ENCODE results near the gene ITSN1. TPM values are rescaled to one million over a fixed set of nuclear protein-coding genes. Genes with fewer than 3 reads are reported as not detected.
A peak's percentile ranks its signal among the peaks of the same experiment; 100 is the strongest.

Gene ITSN1
- total RNA-seq, 2 experiments from 2014 or later = 2.2 to 2.6 TPM

- H3K27ac Mint-ChIP-seq = no peak overlapping the region
- no peaks in the 10 kb centered on the region for H3K4me1 Mint-ChIP-seq (ENCODE audit: low read depth)
- DNase-seq = no peak
- intact Hi-C loops (cut with micrococcal nuclease) = no loop called here
- no peak overlapping the region for H3K4me3 Mint-ChIP-seq
- no peaks in the 10 kb centered on the region for H3K36me3 Mint-ChIP-seq (ENCODE audit: low read depth)
- H3K27me3 Mint-ChIP-seq (ENCODE audit: low read depth) = peaks cover 2% of the 10 kb centered on the region
- CTCF ChIA-PET = no interaction called here
- H3K9me3 Mint-ChIP-seq = no peaks in the 10 kb centered on the region
These were observed 46.1 kb downstream of the ITSN1 start for GRCh38 chr21:33688353-33688752.

- no peaks in the 10 kb centered on the region for H3K27me3 Mint-ChIP-seq (ENCODE audit: low read depth)
- H3K9me3 Mint-ChIP-seq = no peaks in the 10 kb centered on the region
- CTCF ChIA-PET = no interaction called here
- H3K4me1 Mint-ChIP-seq (ENCODE audit: low read depth) = no peaks in the 10 kb centered on the region
- H3K4me3 Mint-ChIP-seq = no peak overlapping the region
- intact Hi-C loops (cut with micrococcal nuclease) = no loop called here
- no peak overlapping the region for H3K27ac Mint-ChIP-seq
- no peak for DNase-seq
- no peaks in the 10 kb centered on the region for H3K36me3 Mint-ChIP-seq (ENCODE audit: low read depth)
These were observed 48.6 kb downstream of the ITSN1 start for GRCh38 chr21:33690874-33691273.

- H3K4me3 Mint-ChIP-seq = no peak overlapping the region
- no peaks in the 10 kb centered on the region for H3K36me3 Mint-ChIP-seq (ENCODE audit: low read depth)
- intact Hi-C loops (cut with micrococcal nuclease) = no loop called here
- CTCF ChIA-PET = no interaction called here
- no peaks in the 10 kb centered on the region for H3K9me3 Mint-ChIP-seq
- no peaks in the 10 kb centered on the region for H3K4me1 Mint-ChIP-seq (ENCODE audit: low read depth)
- no peaks in the 10 kb centered on the region for H3K27me3 Mint-ChIP-seq (ENCODE audit: low read depth)
- DNase-seq = no peak
- H3K27ac Mint-ChIP-seq = no peak overlapping the region
These were observed 49.8 kb downstream of the ITSN1 start for GRCh38 chr21:33691945-33692603.

- CTCF ChIA-PET = interaction anchor here (0.6 kb wide), 1 partner anchor 244 kb away, joined by 3 read pairs; no protein-coding TSS in a partner anchor
- Mint-ChIP-seq H3K27me3 (ENCODE audit: low read depth) (no peaks in the 10 kb centered on the region), H3K4me1 (ENCODE audit: low read depth) (no peaks in the 10 kb centered on the region), H3K9me3 (no peaks in the 10 kb centered on the region), H3K36me3 (ENCODE audit: low read depth) (no peaks in the 10 kb centered on the region), H3K27ac (no peak overlapping the region), H3K4me3 (no peak overlapping the region)
- intact Hi-C loops (cut with micrococcal nuclease) = no loop called here
- DNase-seq = no peak
These were observed 53.5 kb downstream of the ITSN1 start for GRCh38 chr21:33695813-33696212.

- Mint-ChIP-seq H3K27me3 (ENCODE audit: low read depth) (no peaks in the 10 kb centered on the region), H3K4me1 (ENCODE audit: low read depth) (no peaks in the 10 kb centered on the region), H3K4me3 (no peak overlapping the region), H3K36me3 (ENCODE audit: low read depth) (no peaks in the 10 kb centered on the region), H3K27ac (no peak overlapping the region), H3K9me3 (no peaks in the 10 kb centered on the region)
- intact Hi-C loops (cut with micrococcal nuclease) = no loop called here
- CTCF ChIA-PET = interaction anchor here (0.6 kb wide), 1 partner anchor 244 kb away, joined by 3 read pairs; no protein-coding TSS in a partner anchor
- DNase-seq = no peak
These were observed 54.2 kb downstream of the ITSN1 start for GRCh38 chr21:33696465-33696864.

GRCh38 chr21:33698087-33698860, 56.0 kb downstream of the ITSN1 start:
- Mint-ChIP-seq H3K27me3 (ENCODE audit: low read depth) (no peaks in the 10 kb centered on the region), H3K36me3 (ENCODE audit: low read depth) (no peaks in the 10 kb centered on the region), H3K9me3 (no peaks in the 10 kb centered on the region), H3K27ac (no peak overlapping the region), H3K4me1 (ENCODE audit: low read depth) (no peaks in the 10 kb centered on the region), H3K4me3 (no peak overlapping the region)
- DNase-seq = no peak
- CTCF ChIA-PET = interaction anchor here (0.7 kb wide), 1 partner anchor 431 kb away, joined by 3 read pairs; no protein-coding TSS in a partner anchor
- intact Hi-C loops (cut with micrococcal nuclease) = no loop called here

- no peak overlapping the region for H3K27ac Mint-ChIP-seq
- intact Hi-C loops (cut with micrococcal nuclease) = no loop called here
- H3K9me3 Mint-ChIP-seq = no peaks in the 10 kb centered on the region
- no peak overlapping the region for H3K4me3 Mint-ChIP-seq
- H3K36me3 Mint-ChIP-seq (ENCODE audit: low read depth) = no peaks in the 10 kb centered on the region
- H3K27me3 Mint-ChIP-seq (ENCODE audit: low read depth) = no peaks in the 10 kb centered on the region
- H3K4me1 Mint-ChIP-seq (ENCODE audit: low read depth) = no peaks in the 10 kb centered on the region
- CTCF ChIA-PET = no interaction called here
- DNase-seq = no peak
These were observed 57.0 kb downstream of the ITSN1 start for GRCh38 chr21:33699277-33699676.

- CTCF ChIA-PET = no interaction called here
- Mint-ChIP-seq H3K4me1 (ENCODE audit: low read depth) (no peaks in the 10 kb centered on the region), H3K4me3 (no peak overlapping the region), H3K36me3 (ENCODE audit: low read depth) (no peaks in the 10 kb centered on the region), H3K27ac (no peak overlapping the region), H3K27me3 (ENCODE audit: low read depth) (no peaks in the 10 kb centered on the region), H3K9me3 (no peaks in the 10 kb centered on the region)
- DNase-seq = no peak
- intact Hi-C loops (cut with micrococcal nuclease) = no loop called here
These were observed 58.2 kb downstream of the ITSN1 start for GRCh38 chr21:33700491-33700890.

GRCh38 chr21:33703750-33704606, 61.7 kb downstream of the ITSN1 start:
- no peak for DNase-seq
- CTCF ChIA-PET = no interaction called here
- peaks cover 2% of the 10 kb centered on the region for H3K9me3 Mint-ChIP-seq
- H3K4me1 Mint-ChIP-seq (ENCODE audit: low read depth) = no peaks in the 10 kb centered on the region
- H3K4me3 Mint-ChIP-seq = peak overlapping the region; percentile 2
- intact Hi-C loops (cut with micrococcal nuclease) = no loop called here
- no peak overlapping the region for H3K27ac Mint-ChIP-seq
- no peaks in the 10 kb centered on the region for H3K27me3 Mint-ChIP-seq (ENCODE audit: low read depth)
- peaks cover 1% of the 10 kb centered on the region for H3K36me3 Mint-ChIP-seq (ENCODE audit: low read depth)

GRCh38 chr21:33707846-33708245, 65.5 kb downstream of the ITSN1 start:
- peaks cover 1% of the 10 kb centered on the region for H3K36me3 Mint-ChIP-seq (ENCODE audit: low read depth)
- DNase-seq = no peak
- no peak overlapping the region for H3K4me3 Mint-ChIP-seq
- peaks cover 3% of the 10 kb centered on the region for H3K27me3 Mint-ChIP-seq (ENCODE audit: low read depth)
- intact Hi-C loops (cut with micrococcal nuclease) = no loop called here
- H3K27ac Mint-ChIP-seq = no peak overlapping the region
- no peaks in the 10 kb centered on the region for H3K4me1 Mint-ChIP-seq (ENCODE audit: low read depth)
- CTCF ChIA-PET = no interaction called here
- peaks cover 2% of the 10 kb centered on the region for H3K9me3 Mint-ChIP-seq

GRCh38 chr21:33708874-33709273, 66.6 kb downstream of the ITSN1 start:
- H3K4me1 Mint-ChIP-seq (ENCODE audit: low read depth) = no peaks in the 10 kb centered on the region
- no peak for DNase-seq
- peaks cover 1% of the 10 kb centered on the region for H3K36me3 Mint-ChIP-seq (ENCODE audit: low read depth)
- H3K27ac Mint-ChIP-seq = no peak overlapping the region
- peaks cover 2% of the 10 kb centered on the region for H3K9me3 Mint-ChIP-seq
- no peak overlapping the region for H3K4me3 Mint-ChIP-seq
- intact Hi-C loops (cut with micrococcal nuclease) = no loop called here
- H3K27me3 Mint-ChIP-seq (ENCODE audit: low read depth) = peaks cover 3% of the 10 kb centered on the region
- CTCF ChIA-PET = no interaction called here

GRCh38 chr21:33712022-33712803, 69.9 kb downstream of the ITSN1 start:
- intact Hi-C loops (cut with micrococcal nuclease) = no loop called here
- Mint-ChIP-seq H3K27me3 (ENCODE audit: low read depth) (peaks cover 3% of the 10 kb centered on the region), H3K9me3 (peaks cover 2% of the 10 kb centered on the region), H3K4me1 (ENCODE audit: low read depth) (no peaks in the 10 kb centered on the region), H3K36me3 (ENCODE audit: low read depth) (peaks cover 1% of the 10 kb centered on the region), H3K27ac (no peak overlapping the region), H3K4me3 (no peak overlapping the region)
- DNase-seq = no peak
- CTCF ChIA-PET = no interaction called here

All from activated naive CD4-positive, alpha-beta T cell treated with anti-CD3 and anti-CD28 coated beads for 36 hours (primary cell).